A549 (cell line): ENCODE measurements around the gene SLC35D1. TPM values are rescaled to one million over a fixed set of nuclear protein-coding genes. Genes with fewer than 3 reads are reported as not detected.

Source experiments
- ATAC-seq, 2 experiments: fragments of 200-7000 bp in 1 of 2; fragments of >200 bp in 1 of 2; cut with Nextera tagmentation in 1 of 2; cut with Tn5 transposase in 1 of 2; 3 replicates each; pipeline versions ENCODE4 v1.8.0 to v1.9.1; 2018 to 2020; ENCODE audit warnings: mild to moderate bottlenecking in 1 of 2, moderate library complexity in 1 of 2
- CTCF ChIA-PET: fragments of 300-600 bp; sonication (Branson Sonifier 250); formaldehyde crosslinking; extraction: SDS; loops from one replicate; lab custom pipeline; 2021; ENCODE audit warnings: antibody characterized with exemption, inconsistent platforms; lab: Yijun Ruan, JAX
- POLR2A ChIA-PET: fragments of 350-600 bp; formaldehyde crosslinking; extraction: SDS; loops from one replicate; lab custom pipeline; 2021; ENCODE audit warnings: antibody characterized with exemption, inconsistent platforms; lab: Yijun Ruan, JAX
- DNase-seq, 2 experiments: peaks; one replicate each; pipeline versions ENCODE4 v3.0.0 to v3.0.0-alpha.2; 2011 to 2016; ENCODE audit warnings: low read depth in 1 of 2, low spot score in 1 of 2
- FAIRE-seq: peaks from 2 replicates; lab custom pipeline; 2011; peaks lifted over from hg19 to GRCh38; lab: Jason Lieb, UNC
- H3K27ac ChIP-seq, 2 experiments: fragments of >200 bp; sonication (Bioruptor Twin); formaldehyde crosslinking; 3 replicates each; pipeline ENCODE4 v1.5.1; 2016 to 2017
- H3K4me1 ChIP-seq: fragments of >200 bp; sonication (Bioruptor Twin); formaldehyde crosslinking; 3 replicates; pipeline ENCODE4 v1.6.1; 2016
- H3K4me2 ChIP-seq: fragments of >200 bp; sonication (Bioruptor Twin); formaldehyde crosslinking; 3 replicates; pipeline ENCODE4 v1.6.1; 2016
- H3K4me3 ChIP-seq: fragments of >200 bp; sonication (Bioruptor Twin); formaldehyde crosslinking; 3 replicates; pipeline ENCODE4 v1.5.1; 2016
- H3K9me3 ChIP-seq: fragments of >200 bp; sonication (Bioruptor Twin); formaldehyde crosslinking; 3 replicates; pipeline ENCODE4 v1.6.1; 2016
- ATOH8 ChIP-seq: fragments of 250-450 bp; sonication (Bioruptor Pico); IDR thresholded peaks from 2 replicates; pipeline ENCODE4 v1.5.0; 2020; ENCODE audit warnings: low read depth, mild to moderate bottlenecking, moderate library complexity
- CBX2 ChIP-seq: fragments of 200-600 bp; sonication (generic); IDR thresholded peaks from 2 replicates; pipeline ENCODE4 v1.6.1; 2016; ENCODE audit warnings: low read depth, mild to moderate bottlenecking, borderline replicate concordance
- CHD4 ChIP-seq: fragments of 200-600 bp; sonication (generic); IDR thresholded peaks from 2 replicates; pipeline ENCODE4 v1.6.1; 2016; ENCODE audit warnings: antibody characterized with exemption, mild to moderate bottlenecking, borderline replicate concordance
- CTCF ChIP-seq: fragments of >200 bp; sonication (Bioruptor Twin); formaldehyde crosslinking; IDR thresholded peaks from 3 replicates; pipeline ENCODE4 v1.5.1; 2016
- E2F6 ChIP-seq: IDR thresholded peaks from 2 replicates; pipeline ENCODE4 v1.6.1; 2012; ENCODE audit warnings: low read depth, borderline replicate concordance
- ELK1 ChIP-seq: fragments of 150-350 bp; IDR thresholded peaks from 2 replicates; pipeline ENCODE4 v1.6.1; 2014; ENCODE audit warnings: low read depth, mild to moderate bottlenecking, low read length
- ESRRA ChIP-seq: fragments of 150-350 bp; IDR thresholded peaks from 2 replicates; pipeline ENCODE4 v1.6.1; 2014; ENCODE audit warnings: mild to moderate bottlenecking, low read length, borderline replicate concordance
- FOXS1 ChIP-seq: fragments of 250-450 bp; sonication (Bioruptor Pico); IDR thresholded peaks from 2 replicates; pipeline ENCODE4 v1.5.0; 2020; ENCODE audit warnings: mild to moderate bottlenecking, moderate library complexity
- HDAC2 ChIP-seq: fragments of 200-600 bp; sonication (generic); IDR thresholded peaks from 2 replicates; pipeline ENCODE4 v1.6.1; 2016
- HES2 ChIP-seq: fragments of >200 bp; sonication (Bioruptor Twin); formaldehyde crosslinking; IDR thresholded peaks from 2 replicates; pipeline ENCODE4 v1.6.1; 2016
- HMGXB4 ChIP-seq: fragments of 250-450 bp; sonication (Bioruptor Pico); IDR thresholded peaks from 2 replicates; pipeline ENCODE4 v1.5.0; 2021; ENCODE audit warnings: mild to moderate bottlenecking, moderate library complexity, borderline replicate concordance
- HOXA7 ChIP-seq: fragments of 250-450 bp; sonication (Bioruptor Pico); IDR thresholded peaks from 2 replicates; pipeline ENCODE4 v1.5.0; 2020; ENCODE audit warnings: mild to moderate bottlenecking, moderate library complexity
- JUN ChIP-seq, 2 experiments: fragments of >200 bp; sonication (Bioruptor Twin); formaldehyde crosslinking; IDR thresholded peaks; 2 replicates in 1 of 2; 3 replicates in 1 of 2; pipeline ENCODE4 v1.6.1; 2016 to 2017
- JUNB ChIP-seq: fragments of >200 bp; sonication (Bioruptor Twin); formaldehyde crosslinking; IDR thresholded peaks from 2 replicates; pipeline ENCODE4 v1.6.1; 2016
- NPAS2 ChIP-seq: fragments of 250-450 bp; sonication (Bioruptor Pico); IDR thresholded peaks from 2 replicates; pipeline ENCODE4 v1.8.0; 2022; ENCODE audit warnings: mild to moderate bottlenecking, moderate library complexity, borderline replicate concordance
- NR3C1 ChIP-seq: fragments of >200 bp; sonication (Bioruptor Twin); formaldehyde crosslinking; IDR thresholded peaks from 3 replicates; pipeline ENCODE4 v1.6.1; 2017
- PHF8 ChIP-seq: fragments of 200-600 bp; sonication (generic); IDR thresholded peaks from 2 replicates; pipeline ENCODE4 v1.6.1; 2016; ENCODE audit warnings: low read depth, mild to moderate bottlenecking, antibody characterized with exemption, moderate library complexity, borderline replicate concordance
- POLR2A ChIP-seq: IDR thresholded peaks from 2 replicates; pipeline ENCODE4 v1.6.1; 2012; ENCODE audit warnings: mild to moderate bottlenecking, low read length
- RAD21 ChIP-seq, 2 experiments: fragments of >200 bp in 1 of 2; sonication (Bioruptor Twin) in 1 of 2; formaldehyde crosslinking in 1 of 2; IDR thresholded peaks in 1 of 2; conservative IDR thresholded peaks in 1 of 2; 2 replicates in 1 of 2; 3 replicates in 1 of 2; pipeline ENCODE4 v1.6.1; 2012 to 2018; ENCODE audit warnings: inconsistent platforms in 1 of 2
- RFX5 ChIP-seq: fragments of 450-650 bp; IDR thresholded peaks from 2 replicates; pipeline ENCODE4 v1.7.1; 2014; ENCODE audit warnings: antibody characterized with exemption, mild to moderate bottlenecking, moderate library complexity
- TP53 ChIP-seq: fragments of 250-450 bp; sonication (Bioruptor Pico); IDR thresholded peaks from 2 replicates; pipeline ENCODE4 v1.5.0; 2021; ENCODE audit warnings: mild to moderate bottlenecking, moderate library complexity
- ZC3H11A ChIP-seq: fragments of 450-650 bp; IDR thresholded peaks from 2 replicates; pipeline ENCODE4 v1.6.1; 2014; ENCODE audit warnings: antibody characterized with exemption, mild to moderate bottlenecking
- ZFP36 ChIP-seq: fragments of 450-650 bp; IDR thresholded peaks from 2 replicates; pipeline ENCODE4 v1.6.1; 2014; ENCODE audit warnings: borderline replicate concordance; ENCODE audit not compliant: partially characterized antibody
- ZNF302 ChIP-seq: fragments of 250-450 bp; sonication (Bioruptor Pico); IDR thresholded peaks from 2 replicates; pipeline ENCODE4 v1.9.0; 2021; ENCODE audit warnings: inconsistent platforms, mild to moderate bottlenecking, moderate library complexity
- ZSCAN20 ChIP-seq: fragments of 250-450 bp; sonication (Bioruptor Pico); IDR thresholded peaks from 2 replicates; pipeline ENCODE4 v1.8.0; 2022; ENCODE audit warnings: mild to moderate bottlenecking, moderate library complexity
- WGBS: methylation state at CpG from one replicate; pipeline ENCODE4 v1.1.6; 2017; ENCODE audit errors: missing lambda C conversion rate; 5-methylcytosine and 5-hydroxymethylcytosine counted together
- polyA plus RNA-seq, 4 experiments: library from polyadenylated mRNA; depleted of rRNA in 3 of 4; stranded (reverse); fragments of >200 nt; fragmentation: RNase III in 1 of 4; extraction: RNeasy Plus Mini Kit Qiagen cat#74134 plus additional on column Dnase treatment in 1 of 4; gene quantifications; 2 replicates in 3 of 4; 3 replicates in 1 of 4; pipeline ENCODE4 v1.2.3, GENCODE V29; 2011 to 2017

The SLC35D1 gene
- polyA plus RNA-seq, 2 of the 4 experiments (the other 2 are of a cell fraction) = 5.2 to 12.9 TPM

GRCh38 chr1:67041841-67042503 is 12.0 kb downstream of the SLC35D1 start:
- Histone ChIP-seq H3K4me3 (no peak overlapping the region), H3K4me2 (no peak overlapping the region), H3K27ac (no peak overlapping the region), H3K4me1 (no peaks in the 10 kb centered on the region), H3K9me3 (no peaks in the 10 kb centered on the region)
- FAIRE-seq = no peak
- ChIA-PET CTCF (interaction anchor here (0.7 kb wide), 1 partner anchor 1132 kb away, joined by 4 read pairs; no protein-coding TSS in a partner anchor), POLR2A (no interaction called here)
- no peak for ATAC-seq
- 89% methylated on average over 5 of the region's 5 CpGs for WGBS
- DNase-seq = no peak
- no peak for TF ChIP-seq ESRRA
- no peak for TF ChIP-seq NR3C1
- TF ChIP-seq TP53 (CRISPR knock-in tag) = no peak
- TF ChIP-seq RAD21 (conservative IDR thresholded peaks at IDR 0.05 in 1 of 2, IDR thresholded peaks at IDR 0.05 in 1 of 2) = no peak
- TF ChIP-seq ZFP36 = no peak
- TF ChIP-seq ELK1 = no peak
- TF ChIP-seq HDAC2 = no peak
- TF ChIP-seq ZC3H11A = no peak

GRCh38 chr1:67040405-67040804 is 13.5 kb downstream of the SLC35D1 start:
- CTCF ChIA-PET = interaction anchor here (1.4 kb wide), 1 partner anchor 45 kb away, joined by 3 read pairs; no protein-coding TSS in a partner anchor
- POLR2A ChIA-PET = no interaction called here
- 100% methylated on average over 1 of the region's 1 CpG for WGBS
- ATAC-seq (no peak), FAIRE-seq (no peak), DNase-seq (no peak)
- H3K4me3 ChIP-seq = no peak overlapping the region
- no peaks in the 10 kb centered on the region for H3K9me3 ChIP-seq
- no peaks in the 10 kb centered on the region for H3K4me1 ChIP-seq
- no peak for TF ChIP-seq HES2
- no peak overlapping the region for H3K4me2 ChIP-seq
- no peak overlapping the region for H3K27ac ChIP-seq

- H3K27ac ChIP-seq = no peak overlapping the region
- no peak for ATAC-seq
- POLR2A ChIA-PET = no interaction called here
- no peak for FAIRE-seq
- DNase-seq = no peak
- CTCF ChIA-PET = interaction anchor here (1.1 to 1.4 kb wide), 2 partner anchors 8 to 22 kb away, joined by 3 read pairs; partner anchors contain the start of gene SLC35D1
- WGBS = 96% methylated on average over 4 of the region's 4 CpGs
- H3K4me1 ChIP-seq = no peaks in the 10 kb centered on the region
- TF ChIP-seq POLR2A (no peak), FOXS1 (CRISPR knock-in tag) (no peak), HMGXB4 (no peak), CTCF (no peak), ATOH8 (no peak), HOXA7 (CRISPR knock-in tag) (no peak), JUN (IDR thresholded peaks at IDR 0.05) (no peak), PHF8 (no peak), HES2 (no peak), JUNB (no peak), NPAS2 (CRISPR knock-in tag) (no peak), RFX5 (no peak), ESRRA (no peak), CBX2 (no peak), ZNF302 (CRISPR knock-in tag) (no peak), E2F6 (no peak), ZSCAN20 (no peak), CHD4 (no peak)
- H3K4me3 ChIP-seq = no peak overlapping the region
- no peaks in the 10 kb centered on the region for H3K9me3 ChIP-seq
- H3K4me2 ChIP-seq = no peak overlapping the region
Measured at GRCh38 chr1:67031859-67032247, 22.1 kb downstream of the SLC35D1 start.
